Esophagus muscularis mucosa (tissue), 4 donors: ENCODE data around the gene FBXO31. TPM values are rescaled to one million over a fixed set of nuclear protein-coding genes. Genes with fewer than 3 reads are reported as not detected.

Experiments used
- DNase-seq: peaks from one replicate; pipeline ENCODE4 v3.0.0-alpha.2; 2017; ENCODE audit errors: extremely low spot score
- H3K27ac ChIP-seq, 4 donors: fragments of 200-600 bp; sonication (generic); replicated peaks in 1 of 4; 1 replicate in 3 of 4; 2 replicates in 1 of 4; pipeline ENCODE4 v1.5.1; 2016 to 2019; ENCODE audit warnings: mild to moderate bottlenecking in 1 of 4
- H3K27me3 ChIP-seq, 4 donors: fragments of 200-600 bp; sonication (generic); one replicate each; pipeline versions ENCODE4 v1.5.1 to v1.6.0; 2016 to 2019
- H3K36me3 ChIP-seq, 4 donors: fragments of 200-600 bp; sonication (generic); one replicate each; pipeline ENCODE4 v1.5.1; 2016 to 2019
- H3K4me1 ChIP-seq, 4 donors: fragments of 200-600 bp; sonication (generic); one replicate each; pipeline ENCODE4 v1.5.1; 2016 to 2019
- H3K4me3 ChIP-seq, 4 donors: fragments of 200-600 bp; sonication (generic); 1 replicate in 2 of 4; 2 replicates in 2 of 4; pipeline ENCODE4 v1.5.1; 2016 to 2019; ENCODE audit warnings: mild to moderate bottlenecking in 4 of 4, moderate library complexity in 1 of 4
- H3K9me3 ChIP-seq, 4 donors: fragments of 200-600 bp; sonication (generic); 1 replicate in 3 of 4; 2 replicates in 1 of 4; pipeline ENCODE4 v1.5.1; 2016 to 2019
- EP300 ChIP-seq: sonication (generic); formaldehyde crosslinking; IDR thresholded peaks from one replicate; pipeline ENCODE4 v1.6.1; 2017; ENCODE audit warnings: antibody characterized with exemption
- POLR2A ChIP-seq: fragments of 450-650 bp; IDR thresholded peaks from one replicate; pipeline ENCODE4 v1.6.1; 2017; ENCODE audit warnings: antibody characterized with exemption, moderate library complexity, mild to moderate bottlenecking, low read depth
- POLR2AphosphoS5 ChIP-seq, 2 donors: sonication (generic); formaldehyde crosslinking; IDR thresholded peaks; one replicate each; pipeline ENCODE4 v1.6.1; 2017; ENCODE audit warnings: antibody characterized with exemption in 2 of 2
- WGBS: methylation state at CpG from one replicate; pipeline ENCODE4 v1.1.5; 2018; 5-methylcytosine and 5-hydroxymethylcytosine counted together
- intact Hi-C: fragments of 100-400 bp; cut with DNase I; formaldehyde crosslinking; loops from one replicate; pipeline ENCODE4 v1.15.1; 2023
- total RNA-seq, 4 donors: library from RNA; depleted of rRNA; stranded (reverse); fragments of >200 nt; gene quantifications; one replicate each; pipeline versions ENCODE4 v1.1.0 to v1.2.1, GENCODE V29; 2016
- TF ChIP-seq, protein P1 (sequence below), 3 experiments: fragments of 200-600 bp in 2 of 3; fragments of 450-650 bp in 1 of 3; sonication (generic) in 2 of 3; IDR thresholded peaks; one replicate each; pipeline ENCODE4 v1.5.1; 2017 to 2019; ENCODE audit warnings: antibody characterized with exemption in 3 of 3, mild to moderate bottlenecking in 2 of 3, moderate library complexity in 1 of 3

FBXO31 gene
- total RNA-seq, 4 donors from 2014 or later, result 68.8 to 173 (median 102) TPM

DNA sequence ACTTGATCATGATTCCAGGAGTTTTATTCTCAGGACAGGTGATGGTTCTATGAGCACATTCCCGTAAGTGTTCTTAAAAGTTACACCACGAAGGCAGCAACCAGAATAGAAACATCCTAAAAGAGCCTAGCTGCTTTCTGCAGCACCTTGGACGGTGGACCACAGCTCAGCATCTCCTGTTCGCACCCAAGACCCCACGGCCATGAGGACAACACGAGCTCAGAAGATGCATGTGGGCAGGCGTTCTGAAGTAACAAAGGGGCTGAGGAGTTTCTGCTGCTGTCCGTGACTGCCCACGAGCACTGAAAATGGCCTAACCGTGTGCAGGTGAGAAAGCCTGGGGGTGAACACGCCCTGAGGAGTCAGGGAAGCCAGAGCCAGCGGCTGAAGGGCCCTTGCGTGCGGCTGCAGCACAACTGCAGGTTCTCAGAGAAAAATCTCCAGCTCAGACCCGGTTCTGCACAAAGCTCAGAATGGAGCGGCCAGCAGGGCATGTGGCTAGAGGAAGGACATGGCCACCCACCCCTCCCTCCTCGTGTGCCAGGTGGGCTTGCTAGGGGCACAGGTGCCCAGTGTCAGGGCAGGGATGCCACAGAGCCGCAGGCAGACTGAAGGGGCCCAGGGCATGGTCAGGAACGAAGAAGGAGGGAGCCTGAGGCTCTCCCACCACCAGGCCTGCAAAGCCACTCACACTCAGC, 55.6 kb downstream of the FBXO31 start:
- H3K27me3 ChIP-seq, result no peaks in the 10 kb centered on the region
- H3K4me3 ChIP-seq, result no peak overlapping the region
- H3K4me1 ChIP-seq, result peaks cover 31 to 61% (median 47%) of the 10 kb centered on the region in 4 donors
- WGBS, result 80% methylated on average over 19 of the region's 19 CpGs
- intact Hi-C loops, result no loop called here
- peak overlapping the region; percentile 30 to 62 (median 48) for H3K27ac ChIP-seq
- TF ChIP-seq EP300, result no peak
- TF ChIP-seq, protein P1, sequence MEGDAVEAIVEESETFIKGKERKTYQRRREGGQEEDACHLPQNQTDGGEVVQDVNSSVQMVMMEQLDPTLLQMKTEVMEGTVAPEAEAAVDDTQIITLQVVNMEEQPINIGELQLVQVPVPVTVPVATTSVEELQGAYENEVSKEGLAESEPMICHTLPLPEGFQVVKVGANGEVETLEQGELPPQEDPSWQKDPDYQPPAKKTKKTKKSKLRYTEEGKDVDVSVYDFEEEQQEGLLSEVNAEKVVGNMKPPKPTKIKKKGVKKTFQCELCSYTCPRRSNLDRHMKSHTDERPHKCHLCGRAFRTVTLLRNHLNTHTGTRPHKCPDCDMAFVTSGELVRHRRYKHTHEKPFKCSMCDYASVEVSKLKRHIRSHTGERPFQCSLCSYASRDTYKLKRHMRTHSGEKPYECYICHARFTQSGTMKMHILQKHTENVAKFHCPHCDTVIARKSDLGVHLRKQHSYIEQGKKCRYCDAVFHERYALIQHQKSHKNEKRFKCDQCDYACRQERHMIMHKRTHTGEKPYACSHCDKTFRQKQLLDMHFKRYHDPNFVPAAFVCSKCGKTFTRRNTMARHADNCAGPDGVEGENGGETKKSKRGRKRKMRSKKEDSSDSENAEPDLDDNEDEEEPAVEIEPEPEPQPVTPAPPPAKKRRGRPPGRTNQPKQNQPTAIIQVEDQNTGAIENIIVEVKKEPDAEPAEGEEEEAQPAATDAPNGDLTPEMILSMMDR (IDR thresholded peaks at IDR 0.05), result no peak
- TF ChIP-seq POLR2A, result no peak
- no peak for TF ChIP-seq POLR2AphosphoS5 (IDR thresholded peaks at IDR 0.05)
- H3K36me3 ChIP-seq, result peaks cover 19 to 75% (median 61%) of the 10 kb centered on the region in 4 donors
- no peaks in the 10 kb centered on the region for H3K9me3 ChIP-seq
- no peak for DNase-seq

- no peak for DNase-seq
- Histone ChIP-seq H3K9me3 (no peaks in the 10 kb centered on the region), H3K27me3 (no peaks in the 10 kb centered on the region), H3K4me1 (peaks cover 31 to 53% (median 37%) of the 10 kb centered on the region in 4 donors), H3K4me3 (no peak overlapping the region), H3K36me3 (peaks cover 16 to 62% (median 47%) of the 10 kb centered on the region in 4 donors), H3K27ac (peak overlapping the region; percentile 43 to 62 (median 56))
- intact Hi-C loops, result no loop called here
- TF ChIP-seq POLR2AphosphoS5 (IDR thresholded peaks at IDR 0.05), result peak; percentile 35 to 54
- TF ChIP-seq EP300, result no peak
- no peak for TF ChIP-seq POLR2A
- 90% methylated on average over 10 of the region's 11 CpGs for WGBS
These were observed 57.4 kb downstream of the FBXO31 start for GRCh38 chr16:87326151-87326571.

DNA sequence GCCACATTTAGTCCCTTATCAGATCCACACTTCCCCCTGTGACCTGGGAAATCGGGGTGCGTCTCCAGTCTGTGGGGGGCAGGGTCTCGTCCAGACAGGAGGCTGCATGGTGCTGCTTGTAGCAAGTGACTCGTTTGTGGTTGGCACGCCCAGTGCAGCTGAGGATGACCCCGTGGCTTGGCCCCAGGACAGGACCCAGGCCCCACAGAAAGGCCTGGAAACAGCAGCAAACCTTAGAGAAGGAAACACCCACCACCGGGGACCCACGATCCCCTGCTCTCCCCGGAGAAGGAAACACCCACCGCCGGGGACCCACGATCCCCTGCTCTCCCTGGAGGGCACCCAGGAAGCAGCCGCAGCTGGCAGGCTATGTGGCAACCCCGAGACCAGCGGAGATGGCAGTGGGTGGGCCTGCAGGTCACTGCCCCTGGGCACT, 58.1 kb downstream of the FBXO31 start:
- 74% methylated on average over 10 of the region's 15 CpGs for WGBS
- TF ChIP-seq POLR2AphosphoS5 (IDR thresholded peaks at IDR 0.05), result no peak
- TF ChIP-seq, protein P1 (IDR thresholded peaks at IDR 0.05), result no peak
- no peak for TF ChIP-seq EP300
- TF ChIP-seq POLR2A, result no peak
- H3K9me3 ChIP-seq, result no peaks in the 10 kb centered on the region
- H3K27ac ChIP-seq, result peak overlapping the region; percentile 38 to 57 (median 48)
- no peak for DNase-seq
- peaks cover 10 to 55% (median 39%) of the 10 kb centered on the region in 4 donors for H3K36me3 ChIP-seq
- no peaks in the 10 kb centered on the region for H3K27me3 ChIP-seq
- peaks cover 31 to 52% (median 37%) of the 10 kb centered on the region in 4 donors for H3K4me1 ChIP-seq
- intact Hi-C loops, result no loop called here
- no peak overlapping the region for H3K4me3 ChIP-seq

DNA sequence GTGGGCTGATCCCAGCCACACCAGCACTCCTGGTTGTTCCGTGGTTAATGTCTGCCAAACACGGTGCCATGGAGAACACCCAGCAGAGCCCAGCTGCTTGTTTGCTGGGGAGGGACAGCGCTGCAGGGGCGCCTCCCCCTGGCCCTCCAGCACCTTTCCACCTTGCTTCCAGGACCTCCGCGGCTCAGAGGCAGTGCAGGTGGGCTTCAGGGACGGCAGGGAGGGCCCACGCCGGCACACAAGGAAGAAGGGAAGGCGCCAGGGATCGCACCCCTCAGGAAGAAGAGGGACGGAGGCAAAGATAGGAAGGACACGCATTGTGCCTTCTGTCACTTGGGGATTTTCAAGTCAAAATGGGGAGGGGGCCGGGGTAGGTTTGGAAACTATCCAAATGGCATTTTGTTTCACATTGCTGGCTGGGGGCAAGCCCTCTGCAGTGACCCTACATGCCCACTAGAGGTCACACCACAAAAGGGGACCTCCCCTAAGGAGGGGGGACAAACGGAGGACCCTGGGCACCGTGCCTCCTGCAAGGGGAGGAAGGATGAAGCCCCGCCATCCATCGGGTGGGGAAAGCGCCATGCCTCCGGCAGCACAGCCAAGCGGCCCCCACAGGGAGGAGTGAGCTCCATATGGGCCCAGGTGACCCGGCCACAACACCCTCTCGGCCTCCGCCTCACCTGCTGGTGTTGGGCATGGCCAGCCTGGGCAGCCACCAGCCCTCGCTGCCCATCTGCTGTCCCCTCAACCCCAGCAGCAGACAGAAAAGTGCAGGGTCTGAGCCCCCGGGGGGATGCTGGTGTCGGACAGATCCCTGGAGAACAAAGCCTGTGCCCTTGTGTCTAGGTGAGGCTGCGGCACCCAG, 58.9 kb downstream of the FBXO31 start:
- H3K36me3 ChIP-seq, result peaks cover 6 to 47% (median 31%) of the 10 kb centered on the region in 4 donors
- no peaks in the 10 kb centered on the region for H3K9me3 ChIP-seq
- 47% methylated on average over 21 of the region's 28 CpGs for WGBS
- DNase-seq, result no peak
- no peaks in the 10 kb centered on the region for H3K27me3 ChIP-seq
- no peak overlapping the region for H3K4me3 ChIP-seq
- TF ChIP-seq POLR2A (no peak), POLR2AphosphoS5 (IDR thresholded peaks at IDR 0.05) (peak in 1 of 2 donors; percentile 38), EP300 (no peak)
- TF ChIP-seq, protein P1 (IDR thresholded peaks at IDR 0.05), result peak; percentile 69 to 81 (median 73)
- H3K27ac ChIP-seq, result peak overlapping the region in 2 of 4 donors; percentile 38 to 57
- peaks cover 29 to 47% (median 37%) of the 10 kb centered on the region in 4 donors for H3K4me1 ChIP-seq
- intact Hi-C loops, result no loop called here
